TTC549 (cell line): ENCODE data around the gene LRRC3.
"Not testable (repeated sequence)": the region's sequence is repeated elsewhere in the genome, so short reads cannot be mapped to it uniquely, and the experiment has no call there.

Experiments
- FAIRE-seq: peaks from 2 replicates; lab custom pipeline; 2012; peaks lifted over from hg19 to GRCh38; lab: Jason Lieb, UNC

Gene LRRC3

DNA sequence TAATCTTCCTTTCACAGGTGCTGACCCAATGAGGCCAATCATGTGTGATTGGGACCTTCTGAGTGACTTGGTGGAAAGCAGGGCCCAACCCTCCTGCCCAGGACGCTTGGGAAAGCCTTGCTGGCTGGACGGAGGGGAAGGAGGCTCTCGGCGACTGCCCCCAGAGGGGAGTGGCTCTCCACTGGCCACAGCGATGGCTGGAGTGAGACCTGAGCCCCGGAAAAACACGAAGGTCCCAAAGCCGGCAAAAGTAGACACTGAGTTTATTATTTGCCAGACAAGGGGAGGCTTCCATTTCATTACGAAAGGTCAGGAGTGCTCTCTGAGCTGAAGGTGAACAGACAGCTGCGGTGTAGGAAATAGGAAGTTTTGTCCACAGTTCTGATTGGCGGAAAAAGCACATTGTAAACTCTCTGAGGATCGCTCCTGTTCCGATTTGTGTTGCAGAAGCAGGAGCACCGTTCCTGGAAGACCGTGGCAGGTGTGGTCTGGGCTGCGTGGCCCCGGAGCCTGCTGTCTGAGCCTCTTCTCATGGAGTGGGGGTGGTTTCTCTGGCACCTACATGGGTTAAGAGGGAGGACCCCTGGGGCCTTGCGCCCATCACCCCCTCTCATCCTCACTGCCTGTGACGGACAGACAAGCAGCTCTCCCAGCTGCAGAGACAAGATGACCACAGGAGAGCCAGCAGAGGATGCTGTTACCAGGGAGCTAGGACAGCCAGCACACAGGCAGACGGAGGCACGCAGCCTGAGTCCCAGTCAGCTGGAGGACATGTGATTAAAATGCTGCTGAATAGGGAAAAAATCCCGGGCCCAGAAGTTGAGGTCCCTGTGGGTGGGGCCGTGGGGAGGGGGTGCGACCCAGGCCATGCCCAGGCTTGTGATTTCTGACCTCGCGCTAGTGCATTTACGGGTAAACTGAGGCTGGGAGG lies 43.2 kb downstream of the LRRC3 start:
- no peak for FAIRE-seq

DNA sequence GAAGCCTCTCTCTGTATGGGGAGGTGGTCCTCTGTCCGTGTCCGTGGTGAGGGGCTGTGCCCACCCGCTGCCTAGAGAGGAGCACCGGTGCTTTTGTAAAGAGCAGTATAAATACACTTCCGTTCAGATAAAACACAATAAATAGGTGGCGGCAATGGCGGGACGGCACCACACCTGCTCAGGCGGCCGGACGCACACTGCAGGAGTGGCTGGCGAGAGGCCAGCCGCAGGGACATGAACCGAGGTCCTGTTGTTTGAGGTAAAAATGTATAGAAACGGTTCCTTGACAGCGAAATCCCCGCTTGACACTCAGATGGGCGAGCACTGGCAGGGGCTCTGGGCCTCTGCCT lies 43.9 kb downstream of the LRRC3 start:
- FAIRE-seq, result no peak

GRCh38 chr21:44499631-44500030 lies 44.3 kb downstream of the LRRC3 start:
- FAIRE-seq, result no peak

- FAIRE-seq, result no peak
Measured at GRCh38 chr21:44500111-44500510, 44.8 kb downstream of the LRRC3 start.

GRCh38 chr21:44502171-44502958 lies 47.1 kb downstream of the LRRC3 start:
- FAIRE-seq, result no peak

DNA sequence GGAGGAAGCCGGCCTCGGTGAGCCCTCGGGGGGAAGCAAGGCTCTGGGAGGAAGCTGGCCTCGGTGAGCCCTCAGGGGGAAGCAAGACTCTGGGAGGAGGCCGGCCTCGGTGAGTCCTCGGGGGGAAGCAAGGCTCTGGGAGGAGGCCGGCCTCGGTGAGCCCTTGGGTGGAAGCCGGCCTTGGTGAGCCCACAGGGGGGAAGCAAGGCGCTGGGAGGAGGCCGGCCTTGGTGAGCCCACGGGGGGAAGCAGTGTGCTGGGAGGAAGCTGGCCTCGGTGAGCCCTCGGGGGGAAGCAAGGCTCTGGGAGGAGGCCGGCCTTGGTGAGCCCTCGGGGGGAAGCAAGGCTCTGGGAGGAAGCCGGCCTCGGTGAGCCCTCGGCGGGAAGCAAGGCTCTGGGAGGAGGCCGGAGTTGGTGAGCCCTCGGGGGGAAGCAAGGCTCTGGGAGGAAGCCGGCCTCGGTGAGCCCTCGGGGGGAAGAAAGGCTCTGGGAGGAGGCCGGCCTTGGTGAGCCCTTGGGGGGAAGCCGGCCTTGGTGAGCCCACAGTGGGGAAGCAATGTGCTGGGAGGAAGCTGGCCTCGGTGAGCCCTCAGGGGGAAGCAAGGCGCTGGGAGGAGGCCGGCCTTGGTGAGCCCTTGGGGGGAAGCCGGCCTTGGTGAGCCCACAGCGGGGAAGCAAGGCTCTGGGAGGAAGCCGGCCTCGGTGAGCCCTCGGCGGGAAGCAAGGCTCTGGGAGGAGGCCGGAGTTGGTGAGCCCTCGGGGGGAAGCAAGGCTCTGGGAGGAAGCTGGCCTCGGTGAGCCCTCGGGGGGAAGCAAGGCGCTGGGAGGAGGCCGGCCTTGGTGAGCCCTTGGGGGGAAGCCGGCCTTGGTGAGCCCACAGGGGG lies 47.9 kb downstream of the LRRC3 start:
- not testable (repeated sequence) for FAIRE-seq

GRCh38 chr21:44503901-44504399 lies 48.6 kb downstream of the LRRC3 start:
- FAIRE-seq, result no peak

- FAIRE-seq, result no peak
Measured at GRCh38 chr21:44505673-44506278, 50.5 kb downstream of the LRRC3 start.

GRCh38 chr21:44506279-44507255 lies 51.3 kb downstream of the LRRC3 start:
- no peak for FAIRE-seq

DNA sequence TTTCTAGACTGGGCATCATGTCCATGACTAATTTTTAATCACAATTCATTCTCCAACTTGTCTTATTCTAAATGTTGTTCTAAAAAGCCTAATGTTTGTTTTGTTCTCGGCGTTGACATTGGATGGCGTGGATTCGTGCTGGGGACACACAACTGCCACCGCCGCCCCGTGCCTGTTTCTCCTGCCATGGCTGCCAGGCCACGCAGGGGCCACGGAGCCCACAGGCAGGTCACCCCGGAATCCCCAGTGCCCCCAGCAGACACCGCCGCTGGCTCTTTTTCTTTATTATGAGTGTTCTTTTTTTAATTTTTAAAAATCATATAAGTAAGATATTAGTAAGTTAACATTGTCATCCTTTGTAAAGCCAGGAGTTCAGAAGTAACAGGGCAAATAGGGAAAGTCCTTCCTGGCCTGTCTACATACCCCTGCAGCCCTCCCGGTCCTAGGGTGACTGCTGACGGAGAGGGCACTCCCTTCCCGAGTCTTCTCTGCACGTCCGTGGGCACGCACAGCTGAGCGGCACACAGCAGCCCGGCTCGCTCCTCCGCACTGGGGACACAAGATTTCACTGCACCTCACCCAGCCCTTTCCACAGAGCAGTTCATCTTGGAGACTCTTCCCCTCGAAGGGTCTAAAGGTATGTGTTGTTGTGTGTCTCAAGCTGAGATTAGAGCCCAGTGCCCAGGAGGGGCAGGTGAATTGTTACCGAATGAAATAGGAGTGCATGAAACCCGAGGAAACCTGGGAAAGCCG lies 52.5 kb downstream of the LRRC3 start:
- no peak for FAIRE-seq

DNA sequence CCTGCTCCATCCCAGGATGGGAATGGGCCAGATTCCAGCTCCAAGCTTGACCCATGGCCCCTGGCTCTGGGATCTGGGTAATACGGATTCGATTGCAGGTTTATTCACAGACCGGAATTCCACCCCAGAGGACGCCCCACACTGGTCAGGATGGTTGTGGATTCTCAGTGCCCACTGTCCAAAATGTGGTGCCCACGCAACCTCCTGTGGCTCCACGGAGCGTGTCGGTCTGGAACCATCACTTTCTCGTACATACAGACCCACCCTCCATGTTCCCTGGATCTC lies 53.1 kb downstream of the LRRC3 start:
- no peak for FAIRE-seq

DNA sequence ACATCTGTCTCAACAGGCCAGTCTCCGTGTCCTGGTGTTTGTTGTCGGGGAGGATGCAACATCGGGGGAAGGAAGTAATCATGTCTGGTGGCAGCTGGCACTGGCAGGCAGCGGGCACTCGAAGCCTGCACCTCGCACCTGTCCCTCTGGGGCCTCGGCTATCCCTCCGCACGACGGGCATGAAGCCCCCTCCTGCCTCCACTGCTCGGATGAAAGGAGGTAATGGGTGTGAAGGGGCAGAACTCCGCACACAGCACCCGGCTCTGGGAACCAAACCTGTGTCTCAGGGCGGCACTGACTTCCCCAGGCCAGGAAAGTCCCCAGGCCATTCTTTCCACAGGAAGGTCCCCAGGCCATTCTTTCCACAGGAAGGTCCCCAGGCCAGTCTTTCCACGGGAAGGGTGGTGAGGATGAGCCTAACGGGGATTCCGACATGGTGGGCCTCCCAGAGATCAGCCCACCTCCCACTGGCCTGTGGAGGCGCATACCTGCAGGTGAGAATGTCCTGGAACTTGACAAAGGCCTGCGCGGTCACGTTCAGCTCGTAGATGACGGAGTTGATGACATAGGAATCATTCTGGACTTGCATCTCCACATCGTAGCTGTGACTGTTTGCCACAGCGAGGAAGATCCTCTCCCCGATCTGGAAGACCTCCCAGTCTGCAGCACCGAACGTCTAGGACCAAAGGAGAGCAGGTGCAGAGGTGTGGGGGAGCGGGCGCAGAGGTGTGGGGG lies 53.6 kb downstream of the LRRC3 start:
- FAIRE-seq, result no peak

DNA sequence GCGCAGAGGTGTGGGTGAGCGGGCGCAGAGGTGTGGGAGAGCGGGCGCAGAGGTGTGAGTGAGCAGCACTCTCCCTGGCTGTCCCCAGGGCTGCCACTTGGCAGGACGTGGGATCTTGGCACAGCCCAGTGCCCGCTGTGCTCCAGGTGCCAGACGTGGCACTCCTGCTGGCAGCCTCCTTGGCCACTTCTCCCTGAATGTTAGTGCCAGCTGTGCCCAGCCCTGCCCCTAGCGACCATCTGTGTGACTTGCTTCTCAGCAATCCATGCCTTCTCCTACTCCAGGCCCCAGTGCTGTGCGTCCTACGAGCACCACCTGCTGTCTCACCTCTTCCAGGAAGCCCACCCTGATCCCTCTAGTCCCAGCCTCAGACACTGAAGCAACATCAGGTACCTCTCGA lies 54.2 kb downstream of the LRRC3 start:
- no peak for FAIRE-seq

DNA sequence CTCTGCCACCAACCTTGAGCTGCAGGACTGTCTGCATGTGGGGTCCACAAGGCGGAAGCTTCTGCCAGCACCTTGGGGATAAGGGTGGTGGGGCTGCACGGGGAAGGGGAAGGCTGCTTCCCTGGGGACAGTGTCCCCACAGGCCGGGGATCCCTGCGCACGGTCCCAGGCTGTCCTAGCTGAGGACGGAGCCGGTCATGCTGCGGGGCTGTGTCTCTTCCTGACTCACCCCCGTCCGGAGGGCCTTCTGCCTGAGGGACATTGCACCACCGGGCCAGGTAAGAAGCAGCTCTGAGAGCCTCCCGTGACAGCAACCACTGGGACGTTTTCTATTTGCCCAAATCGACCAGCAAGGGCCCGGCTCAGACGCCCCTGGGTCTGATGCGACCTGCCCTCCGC lies 54.8 kb downstream of the LRRC3 start:
- no peak for FAIRE-seq

DNA sequence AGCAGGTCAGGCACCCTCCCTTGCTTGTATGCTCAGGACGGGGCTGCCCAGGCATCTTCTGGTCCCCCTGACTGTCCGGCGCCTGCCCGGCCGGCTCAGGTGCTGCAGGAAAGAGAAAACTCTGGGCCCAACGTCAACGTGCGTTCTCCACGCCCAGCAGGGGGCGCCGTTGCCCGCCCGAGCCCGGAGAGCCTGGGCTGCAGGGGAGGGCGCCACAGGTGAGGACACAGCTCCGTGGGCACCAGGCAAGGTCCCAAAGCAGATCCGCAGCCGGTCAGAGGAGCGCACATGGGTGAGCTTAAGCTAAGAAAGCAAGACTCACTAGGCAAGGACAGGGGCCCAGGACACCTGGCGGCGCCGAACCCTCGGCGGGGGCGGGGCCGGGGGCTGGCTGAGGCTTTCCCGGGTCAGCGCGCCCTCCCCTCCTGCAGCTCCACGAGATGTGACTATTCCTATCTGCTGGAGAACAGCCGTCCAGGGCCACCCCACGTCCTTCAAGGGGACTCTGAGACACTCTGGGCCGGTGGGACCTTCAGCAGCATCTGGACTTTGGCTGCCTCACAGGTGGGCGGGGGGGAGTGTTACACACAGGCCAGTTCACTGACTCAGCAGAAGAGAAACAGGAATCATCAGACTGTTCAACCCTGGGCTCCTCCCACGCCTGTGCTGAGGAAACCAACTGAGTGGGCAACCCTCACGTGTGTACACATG lies 55.4 kb downstream of the LRRC3 start:
- FAIRE-seq, result no peak

GRCh38 chr21:44511219-44511937 lies 56.1 kb downstream of the LRRC3 start:
- FAIRE-seq, result no peak
